A673 (cell line): ENCODE results near the gene NECAB2. TPM values are rescaled to one million over a fixed set of nuclear protein-coding genes. Genes with fewer than 3 reads are reported as not detected.

ENCODE experiments used
- BruUV-seq: library from RNA; stranded (reverse); fragments of 400-500 nt; replicated peaks from 2 replicates; lab custom pipeline; 2021; lab: Mats Ljungman, UMichigan
- CTCF ChIA-PET: fragments of 300-600 bp; sonication (Branson Sonifier 250); formaldehyde crosslinking; loops from one replicate; lab custom pipeline; 2022; ENCODE audit warnings: antibody characterized with exemption; lab: Charles Lee
- POLR2A ChIA-PET: fragments of 300-600 bp; sonication (Branson Sonifier 250); formaldehyde crosslinking; loops from one replicate; lab custom pipeline; 2022; ENCODE audit warnings: antibody characterized with exemption; ENCODE audit not compliant: low non-redundant PET; lab: Charles Lee
- DNase-seq: peaks from one replicate; pipeline ENCODE4 v3.0.0-alpha.2; 2015; ENCODE audit warnings: low spot score
- H3K27ac ChIP-seq: fragments of 200-600 bp; sonication (generic); 2 replicates; pipeline ENCODE4 v1.5.1; 2016; ENCODE audit warnings: mixed run types, low read depth, mild to moderate bottlenecking, mixed read lengths, antibody characterized with exemption, low read length; ENCODE audit not compliant: poor library complexity, severe bottlenecking
- H3K27me3 ChIP-seq: fragments of 200-600 bp; sonication (generic); replicated peaks from 2 replicates; pipeline ENCODE4 v1.6.1; 2017; ENCODE audit warnings: mixed run types, low read depth, mild to moderate bottlenecking, mixed read lengths, antibody characterized with exemption, low read length; ENCODE audit not compliant: insufficient read depth, poor library complexity
- H3K36me3 ChIP-seq: fragments of 200-600 bp; sonication (generic); 2 replicates; pipeline ENCODE4 v1.6.1; 2016; ENCODE audit warnings: mixed run types, mild to moderate bottlenecking, mixed read lengths, antibody characterized with exemption, low read length; ENCODE audit not compliant: insufficient read depth, poor library complexity, severe bottlenecking
- H3K4me1 ChIP-seq: fragments of 200-600 bp; sonication (generic); 2 replicates; pipeline ENCODE4 v1.6.1; 2017; ENCODE audit warnings: mixed run types, mild to moderate bottlenecking, mixed read lengths, antibody characterized with exemption, low read length; ENCODE audit not compliant: insufficient read depth, poor library complexity, severe bottlenecking
- H3K4me3 ChIP-seq: fragments of 200-600 bp; sonication (generic); 2 replicates; pipeline ENCODE4 v1.5.1; 2016; ENCODE audit warnings: low read depth, mixed run types, mild to moderate bottlenecking, mixed read lengths, low read length; ENCODE audit not compliant: poor library complexity, severe bottlenecking
- H3K9me3 ChIP-seq: fragments of 200-600 bp; sonication (generic); 2 replicates; pipeline ENCODE4 v1.6.1; 2016; ENCODE audit warnings: mixed run types, low read depth, mild to moderate bottlenecking, mixed read lengths, antibody characterized with exemption, low read length; ENCODE audit not compliant: poor library complexity, severe bottlenecking
- EZH2 ChIP-seq: fragments of 200-600 bp; sonication (generic); IDR thresholded peaks from 2 replicates; pipeline ENCODE4 v1.6.1; 2017; ENCODE audit warnings: borderline replicate concordance, low read depth, mild to moderate bottlenecking, mixed read lengths, antibody characterized with exemption, low read length; ENCODE audit not compliant: poor library complexity, severe bottlenecking
- intact Hi-C: fragments of 100-400 bp; cut with micrococcal nuclease; formaldehyde crosslinking; loops from one replicate; pipeline ENCODE4 v1.10.0; 2022; ENCODE audit not compliant: unreplicated experiment
- total RNA-seq: library from RNA; stranded (reverse); gene quantifications from 2 replicates; pipeline ENCODE4 v1.2.3, GENCODE V29; 2021
- TF ChIP-seq, protein P1 (sequence below): fragments of 300-800, 200-600 bp; sonication (generic); conservative IDR thresholded peaks from 2 replicates; pipeline ENCODE4 v1.5.1; 2017; ENCODE audit warnings: low read depth, mild to moderate bottlenecking, antibody characterized with exemption, low read length, moderate library complexity, mixed read lengths

The NECAB2 gene
- total RNA-seq, 1 experiment from 2014 or later: 0.80 TPM

DNA sequence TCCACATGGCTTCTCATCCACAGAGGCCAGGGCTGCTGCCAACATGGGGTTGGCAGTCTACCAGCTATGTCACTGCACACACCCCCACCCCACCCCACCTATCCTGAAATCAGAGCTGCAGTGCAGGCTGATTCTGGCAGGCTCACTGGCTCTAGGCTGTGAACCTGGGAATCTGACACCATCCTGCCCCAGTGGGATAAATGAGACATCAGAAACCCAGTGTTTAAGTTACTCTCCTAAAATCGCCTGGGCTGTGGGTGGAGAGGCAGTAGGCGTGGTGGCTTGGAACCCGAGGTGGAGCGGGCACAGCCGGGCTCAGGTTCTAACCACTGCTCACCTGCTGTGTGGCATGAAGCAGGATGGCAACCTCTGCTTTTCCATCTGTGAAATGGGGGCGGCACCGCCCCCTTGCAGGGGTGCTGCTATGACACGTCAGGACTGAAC lies 69.0 kb downstream of the NECAB2 start:
- TF ChIP-seq, protein P1, sequence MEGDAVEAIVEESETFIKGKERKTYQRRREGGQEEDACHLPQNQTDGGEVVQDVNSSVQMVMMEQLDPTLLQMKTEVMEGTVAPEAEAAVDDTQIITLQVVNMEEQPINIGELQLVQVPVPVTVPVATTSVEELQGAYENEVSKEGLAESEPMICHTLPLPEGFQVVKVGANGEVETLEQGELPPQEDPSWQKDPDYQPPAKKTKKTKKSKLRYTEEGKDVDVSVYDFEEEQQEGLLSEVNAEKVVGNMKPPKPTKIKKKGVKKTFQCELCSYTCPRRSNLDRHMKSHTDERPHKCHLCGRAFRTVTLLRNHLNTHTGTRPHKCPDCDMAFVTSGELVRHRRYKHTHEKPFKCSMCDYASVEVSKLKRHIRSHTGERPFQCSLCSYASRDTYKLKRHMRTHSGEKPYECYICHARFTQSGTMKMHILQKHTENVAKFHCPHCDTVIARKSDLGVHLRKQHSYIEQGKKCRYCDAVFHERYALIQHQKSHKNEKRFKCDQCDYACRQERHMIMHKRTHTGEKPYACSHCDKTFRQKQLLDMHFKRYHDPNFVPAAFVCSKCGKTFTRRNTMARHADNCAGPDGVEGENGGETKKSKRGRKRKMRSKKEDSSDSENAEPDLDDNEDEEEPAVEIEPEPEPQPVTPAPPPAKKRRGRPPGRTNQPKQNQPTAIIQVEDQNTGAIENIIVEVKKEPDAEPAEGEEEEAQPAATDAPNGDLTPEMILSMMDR: no peak
- no peak for TF ChIP-seq EZH2
- H3K27me3 ChIP-seq: no peaks in the 10 kb centered on the region
- no peaks in the 10 kb centered on the region for H3K36me3 ChIP-seq
- H3K9me3 ChIP-seq: no peaks in the 10 kb centered on the region
- intact Hi-C loops: no loop called here
- no peak overlapping the region for H3K4me3 ChIP-seq
- H3K27ac ChIP-seq: no peak overlapping the region
- DNase-seq: no peak
- CTCF ChIA-PET: no interaction called here
- no TSS peak for BruUV-seq
- POLR2A ChIA-PET: no interaction called here
- no peaks in the 10 kb centered on the region for H3K4me1 ChIP-seq

DNA sequence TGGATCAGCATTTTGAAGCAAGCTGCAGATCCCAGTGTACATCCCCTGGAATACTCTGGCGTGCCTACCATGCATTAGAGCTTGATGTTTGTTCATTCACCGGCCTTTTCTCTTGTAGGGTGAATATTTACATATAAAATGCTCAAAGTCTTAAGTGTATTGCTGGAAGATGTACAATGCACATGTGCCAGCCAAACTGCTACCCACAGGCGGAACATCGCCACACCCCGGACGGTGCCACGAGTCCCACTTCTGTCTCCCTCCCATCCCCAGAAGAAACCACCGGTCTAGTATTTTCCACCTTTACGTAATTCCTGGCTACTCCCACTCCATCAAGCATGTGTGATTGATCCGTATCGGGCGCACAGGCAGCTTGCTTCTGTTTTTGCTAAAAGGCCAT lies 70.4 kb downstream of the NECAB2 start:
- ChIA-PET POLR2A (no interaction called here), CTCF (no interaction called here)
- Histone ChIP-seq H3K36me3 (no peaks in the 10 kb centered on the region), H3K27me3 (no peaks in the 10 kb centered on the region), H3K9me3 (no peaks in the 10 kb centered on the region), H3K4me3 (no peak overlapping the region), H3K4me1 (no peaks in the 10 kb centered on the region), H3K27ac (no peak overlapping the region)
- BruUV-seq: no TSS peak
- DNase-seq: no peak
- intact Hi-C loops: no loop called here
- TF ChIP-seq EZH2: no peak
- TF ChIP-seq, protein P1: no peak

DNA sequence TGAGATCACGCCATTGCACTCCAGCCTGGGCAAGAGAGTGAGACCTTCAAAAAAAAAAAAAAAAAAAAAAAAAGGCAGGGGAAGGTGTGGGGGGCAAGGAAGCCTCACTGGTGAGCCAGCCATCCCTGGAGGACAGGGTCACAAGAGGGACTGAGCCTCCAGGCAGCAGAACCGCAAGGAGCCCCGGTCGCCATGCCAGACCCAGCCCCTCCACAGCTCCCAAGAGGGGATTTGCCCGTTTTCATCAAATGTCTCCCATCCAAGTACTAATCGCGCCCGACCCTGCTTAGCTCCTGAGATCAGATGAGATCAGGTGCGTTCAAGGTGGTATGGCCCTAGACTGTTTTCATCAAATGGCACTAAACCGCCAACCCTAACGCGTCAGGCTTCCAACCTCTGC lies 71.7 kb downstream of the NECAB2 start:
- H3K27me3 ChIP-seq: no peaks in the 10 kb centered on the region
- CTCF ChIA-PET: no interaction called here
- POLR2A ChIA-PET: no interaction called here
- intact Hi-C loops: no loop called here
- H3K27ac ChIP-seq: no peak overlapping the region
- no TSS peak for BruUV-seq
- no peaks in the 10 kb centered on the region for H3K4me1 ChIP-seq
- no peaks in the 10 kb centered on the region for H3K36me3 ChIP-seq
- TF ChIP-seq EZH2: no peak
- TF ChIP-seq, protein P1: no peak
- H3K4me3 ChIP-seq: no peak overlapping the region
- no peak for DNase-seq
- H3K9me3 ChIP-seq: no peaks in the 10 kb centered on the region
